CD4-positive, alpha-beta T cell treated with Interleukin-15 for 1 hour (primary cell): ENCODE results near the gene TULP4.
A peak's percentile ranks its signal among the peaks of the same experiment; 100 is the strongest.
"Not testable (repeated sequence)": the region's sequence is repeated elsewhere in the genome, so short reads cannot be mapped to it uniquely, and the experiment has no call there.

Source experiments
- DNase-seq: peaks from one replicate; pipeline ENCODE4 v3.0.0-alpha.2; 2020

The TULP4 gene

DNA sequence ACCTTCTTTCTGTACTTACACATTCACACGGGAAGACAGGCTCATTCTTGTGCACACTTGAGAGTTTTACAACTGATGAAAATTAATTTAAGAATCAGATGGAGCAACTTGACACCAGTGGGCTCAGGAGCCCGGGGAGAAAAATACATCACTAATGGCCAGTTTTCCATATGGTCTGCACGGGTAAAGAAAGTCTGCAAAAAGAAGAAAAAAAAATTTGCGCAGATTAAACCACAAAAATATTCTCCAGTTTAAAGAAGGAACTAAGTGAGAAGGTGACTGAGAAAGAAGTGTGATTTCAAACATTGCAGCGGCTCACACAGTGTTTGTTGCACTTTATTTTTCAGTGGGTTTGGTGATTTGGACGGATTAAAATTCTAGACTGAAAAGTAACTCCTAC lies at the start of gene TULP4:
TSS of gene TULP4 (plus strand) at position 301 of the 400 bp plus-strand sequence. CDS start 1,552 bp downstream, outside the sequence.
- DNase-seq = no peak

GRCh38 chr6:158262755-158263154 lies 49.5 kb upstream of the TULP4 start:
- DNase-seq = no peak

DNA sequence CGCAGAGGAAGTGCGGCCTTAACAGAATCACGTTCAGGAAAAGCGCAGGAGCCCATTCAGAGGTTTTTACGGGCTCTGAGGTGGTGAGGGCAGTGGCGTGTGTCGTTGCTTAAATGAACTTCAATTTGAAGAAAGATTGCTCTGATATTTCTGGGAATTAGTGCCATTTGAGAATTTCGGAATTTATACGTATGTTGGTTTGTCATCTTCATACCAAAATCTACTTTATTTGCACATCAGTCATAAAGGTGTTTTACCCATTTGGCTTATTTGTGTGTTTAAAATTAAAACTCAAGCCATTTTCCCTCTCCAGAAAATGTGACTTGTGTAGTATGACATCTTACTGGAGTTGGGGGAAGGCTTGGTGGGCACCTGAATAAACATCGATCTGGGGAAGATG lies 48.1 kb upstream of the TULP4 start:
- DNase-seq = no peak

DNA sequence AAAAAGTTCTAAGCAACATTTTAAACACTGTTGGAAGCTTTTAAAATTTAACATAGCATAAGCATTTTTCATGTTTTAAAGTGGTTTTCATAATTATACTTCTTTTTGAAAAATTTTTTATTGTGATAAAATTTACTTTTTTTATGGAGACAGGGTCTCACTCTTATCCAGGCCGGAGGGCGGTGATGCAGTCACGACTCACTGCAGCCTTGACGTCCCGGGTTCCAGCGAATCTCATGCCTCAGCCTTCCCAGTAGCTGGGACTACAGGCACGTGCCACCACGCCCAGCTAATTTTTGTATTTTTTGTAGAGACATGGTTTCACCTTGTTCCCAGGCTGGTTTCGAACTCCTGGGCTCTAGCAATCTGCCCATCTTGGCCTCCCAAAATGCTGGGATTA lies 46.1 kb upstream of the TULP4 start:
- DNase-seq = no peak

- no peak for DNase-seq
Measured at GRCh38 chr6:158268361-158269147, 43.7 kb upstream of the TULP4 start.

DNA sequence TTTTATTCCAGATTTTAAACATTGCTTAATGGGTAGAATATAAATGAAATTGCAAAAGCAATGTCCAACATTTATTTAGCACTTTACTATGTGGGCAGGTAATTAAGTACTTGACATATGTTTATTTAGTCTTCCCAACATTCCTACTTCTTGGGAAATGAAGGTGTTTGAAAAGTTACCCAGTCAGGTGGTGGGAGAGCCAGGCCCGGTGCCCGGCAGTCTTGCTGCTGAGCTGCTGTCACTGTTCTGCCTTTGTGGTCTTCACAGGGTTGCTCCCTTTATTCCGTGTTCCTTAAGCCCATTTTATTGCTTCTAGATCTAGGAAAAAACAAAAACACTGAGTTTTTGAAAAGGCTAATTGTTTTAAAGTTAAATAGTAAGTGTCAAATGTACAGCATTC lies 42.6 kb upstream of the TULP4 start:
- DNase-seq = no peak

DNA sequence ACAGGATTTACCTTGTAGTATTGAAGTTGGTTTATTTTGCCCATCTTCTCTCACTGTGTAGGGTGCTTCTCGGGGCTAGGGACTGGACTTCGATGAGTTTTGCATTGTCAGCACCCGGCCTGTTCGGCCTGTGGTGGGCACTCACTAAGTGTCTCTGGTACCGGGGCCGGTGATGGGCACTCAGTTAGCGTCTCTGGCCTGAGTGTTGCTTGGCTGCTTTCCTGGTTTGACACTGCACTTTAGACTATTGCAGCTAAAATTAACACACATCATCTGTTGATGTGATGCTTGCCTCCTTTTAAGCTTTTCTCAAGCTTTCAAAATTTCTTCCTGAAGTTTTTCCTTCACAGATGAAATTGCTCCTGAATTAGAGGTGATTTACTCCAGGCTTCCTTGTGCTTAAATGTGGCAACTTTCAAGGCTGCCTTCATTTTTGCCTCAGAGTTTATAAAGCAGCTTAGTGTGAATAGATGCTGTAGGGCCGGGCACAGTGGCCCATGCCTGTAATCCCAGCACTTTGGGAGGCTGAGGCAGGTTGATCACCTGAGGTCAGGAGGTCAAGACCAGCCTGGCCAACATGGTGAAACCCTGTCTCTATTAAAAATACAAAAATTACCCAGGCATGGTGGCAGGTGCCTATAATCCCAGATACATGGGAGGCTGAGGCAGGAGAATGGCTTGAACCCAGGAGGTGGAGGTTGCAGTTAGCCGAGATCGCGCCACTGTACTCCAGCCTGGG lies 41.7 kb upstream of the TULP4 start:
- no peak for DNase-seq

DNA sequence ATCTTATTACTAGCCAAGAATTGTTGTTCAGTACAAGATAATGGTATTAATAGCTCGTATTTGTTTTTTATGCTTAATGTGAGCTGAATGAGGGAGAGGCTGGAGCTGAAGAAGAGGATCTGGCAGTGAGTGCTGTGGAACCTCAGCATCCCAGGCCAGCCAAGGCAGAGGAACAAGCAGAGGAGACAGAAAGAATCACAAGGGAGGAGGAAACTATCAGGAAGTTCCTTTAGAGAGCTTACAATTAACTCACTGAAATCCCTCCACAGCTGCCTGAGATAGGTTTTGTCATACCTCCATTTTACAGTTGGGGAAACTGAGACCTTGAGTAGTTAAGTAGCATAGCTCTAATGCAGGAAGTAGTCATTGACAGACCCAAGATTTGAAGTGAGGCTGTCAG lies 39.9 kb upstream of the TULP4 start:
- DNase-seq = no peak

GRCh38 chr6:158278004-158278403 lies 34.3 kb upstream of the TULP4 start:
- DNase-seq = no peak

- DNase-seq = no peak
Measured at GRCh38 chr6:158279615-158280014, 32.6 kb upstream of the TULP4 start.

DNA sequence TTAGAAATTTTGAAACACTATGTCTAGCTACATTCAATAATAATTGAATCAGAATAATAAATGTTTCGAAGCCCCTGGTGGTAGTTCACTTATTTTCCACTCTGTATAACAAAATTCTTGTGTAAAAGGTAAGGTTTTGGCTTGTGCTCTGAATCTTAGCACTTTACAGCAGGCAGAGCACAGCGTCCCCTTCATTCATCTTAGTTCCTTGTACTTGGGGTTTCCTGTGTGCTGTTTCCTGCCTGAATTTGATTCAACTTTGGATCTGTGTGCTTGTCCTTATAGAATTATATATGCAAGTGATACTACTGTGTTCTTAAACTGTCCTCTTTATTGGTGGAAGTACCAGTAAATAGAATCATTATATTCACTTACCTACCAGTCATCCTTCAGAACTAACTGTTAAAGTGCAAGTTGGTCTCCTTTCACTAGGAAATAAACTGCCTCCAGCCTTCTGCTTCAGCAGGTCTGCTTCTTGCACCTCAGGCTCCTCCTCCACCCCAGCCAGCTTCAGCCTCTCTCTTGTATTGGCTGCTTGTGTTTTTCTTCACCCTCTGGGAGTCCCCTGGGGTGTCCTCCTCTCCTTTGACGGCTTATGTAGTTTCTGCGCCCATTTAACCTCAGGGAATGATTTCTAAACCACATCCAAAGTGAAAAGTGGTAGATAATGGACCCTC lies 28.8 kb upstream of the TULP4 start:
- DNase-seq = peak; percentile 33

- peak; percentile 40 for DNase-seq
Measured at GRCh38 chr6:158284007-158284875, 28.0 kb upstream of the TULP4 start.

- no peak for DNase-seq
Measured at GRCh38 chr6:158284876-158285655, 27.2 kb upstream of the TULP4 start.

DNA sequence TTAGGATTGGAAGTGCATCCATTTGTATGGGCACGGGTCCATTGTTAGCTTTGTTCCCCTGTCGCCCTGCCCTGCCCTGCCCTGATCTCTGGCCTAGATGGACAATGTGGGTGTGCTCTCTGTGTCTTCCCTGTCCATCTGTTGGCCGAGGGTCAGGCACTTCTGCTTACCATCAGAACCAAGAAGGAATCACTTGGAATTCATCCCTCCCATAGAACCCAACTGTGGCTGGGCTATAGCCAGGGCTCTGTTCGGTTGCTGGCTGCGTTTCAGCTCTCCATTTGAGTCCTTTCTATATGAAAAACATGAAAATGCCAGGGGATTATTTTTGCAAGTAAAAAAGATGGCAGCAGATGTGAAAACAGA lies 26.6 kb upstream of the TULP4 start:
- DNase-seq = no peak

GRCh38 chr6:158286413-158286812 lies 25.9 kb upstream of the TULP4 start:
- no peak for DNase-seq

DNA sequence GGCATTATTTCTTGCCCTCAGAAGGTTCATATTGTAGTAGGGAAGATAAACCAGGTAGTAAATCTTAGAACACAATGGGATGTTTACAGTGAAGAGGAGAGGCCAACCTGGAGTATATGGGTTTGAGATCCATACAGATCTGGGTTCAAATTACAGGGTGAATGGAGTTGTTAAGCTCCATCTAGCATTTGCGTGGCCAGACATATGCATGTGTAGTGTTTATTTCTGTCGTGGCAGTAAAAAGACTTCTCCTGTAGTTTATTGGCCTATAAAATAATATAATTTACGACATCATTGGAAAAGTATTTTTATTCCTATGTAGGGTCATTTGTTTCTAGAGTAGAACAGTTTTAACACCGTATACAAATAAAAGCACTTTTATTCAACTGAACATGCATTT lies 25.2 kb upstream of the TULP4 start:
- no peak for DNase-seq

- no peak for DNase-seq
Measured at GRCh38 chr6:158290040-158290439, 22.2 kb upstream of the TULP4 start.

DNA sequence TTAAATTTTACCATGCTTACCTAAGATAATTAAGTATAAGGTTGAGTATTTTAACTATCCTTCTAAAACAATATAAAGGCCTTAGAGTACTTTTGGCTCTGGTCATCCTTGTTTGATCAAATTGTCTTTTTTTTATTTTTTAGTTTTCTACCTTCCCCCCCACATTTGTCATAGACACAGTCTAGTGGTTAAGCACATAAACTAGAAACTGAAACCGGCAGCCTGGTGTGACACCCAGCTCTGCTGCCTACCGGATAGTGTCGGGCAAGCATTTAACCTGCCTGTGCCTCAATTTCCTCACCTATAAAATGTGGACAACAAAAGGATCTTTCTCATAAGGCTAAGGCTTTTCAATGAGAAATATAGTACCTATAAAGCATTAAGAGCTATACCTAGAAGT lies 21.6 kb upstream of the TULP4 start:
- peak; percentile 74 for DNase-seq

DNA sequence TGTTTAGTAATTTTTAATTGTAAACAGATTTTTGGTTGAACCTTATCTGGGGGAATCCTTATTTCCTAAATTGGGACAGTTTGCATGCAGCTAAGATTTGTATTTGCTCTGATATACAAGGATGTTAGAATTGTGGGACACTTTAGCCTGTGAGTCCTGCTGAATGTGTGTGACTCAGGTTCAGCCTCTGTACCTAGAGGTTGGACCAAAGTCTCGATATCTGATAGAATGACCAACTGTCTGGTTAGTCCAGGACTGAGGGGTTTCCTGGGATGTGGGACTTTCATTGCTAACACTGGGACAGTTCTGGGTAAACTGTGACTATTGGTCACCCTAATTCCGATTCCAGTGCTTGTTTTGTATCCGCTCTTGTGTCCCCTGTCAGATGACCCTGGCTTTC lies 20.2 kb upstream of the TULP4 start:
- no peak for DNase-seq

- DNase-seq = no peak
Measured at GRCh38 chr6:158293122-158293521, 19.1 kb upstream of the TULP4 start.

DNA sequence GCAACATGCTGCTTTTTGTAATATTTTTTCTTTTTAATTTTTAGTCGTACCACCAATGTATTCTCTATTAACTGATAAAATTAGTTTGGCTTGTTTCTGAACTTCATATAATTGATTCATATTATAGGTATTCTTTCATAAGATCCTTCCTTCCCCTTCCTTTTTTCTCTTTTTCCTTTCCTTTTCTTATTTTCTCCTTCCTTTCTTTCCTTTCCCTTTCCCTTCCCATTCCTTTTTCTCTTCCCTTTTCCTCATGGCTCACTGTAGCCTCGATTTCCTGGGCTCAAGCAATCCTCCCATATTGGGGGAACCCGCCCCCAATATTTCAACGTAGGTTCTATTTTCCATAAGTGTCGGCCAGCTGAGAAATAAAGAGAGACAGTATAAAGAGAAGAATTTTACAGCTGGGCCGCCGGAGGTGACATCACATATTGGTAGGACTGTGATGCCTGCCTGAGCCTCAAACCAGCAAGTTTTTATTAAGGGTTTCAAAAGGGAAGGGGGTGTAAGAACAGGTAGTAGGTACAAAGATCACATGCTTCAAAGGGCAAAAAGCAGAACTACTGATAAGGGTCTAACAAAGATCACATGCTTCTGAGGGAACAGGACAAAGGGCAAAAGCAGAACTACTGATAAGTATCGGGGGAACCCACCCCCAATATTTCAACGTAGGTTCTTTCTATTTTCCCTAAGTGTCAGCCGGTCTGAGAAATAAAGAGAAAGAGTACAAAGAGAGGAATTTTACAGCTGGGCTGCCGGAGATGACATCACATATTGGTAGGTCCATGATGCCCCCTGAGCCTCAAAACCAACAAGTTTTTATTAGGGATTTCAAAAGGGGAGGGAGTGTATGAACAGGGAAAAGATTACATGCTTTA lies 16.1 kb upstream of the TULP4 start:
- DNase-seq = not testable (repeated sequence)
